ENCODE measurements around the gene IGFBPL1. TPM values are rescaled to one million over a fixed set of nuclear protein-coding genes. Genes with fewer than 3 reads are reported as not detected.
"Not testable (repeated sequence)": the region's sequence is repeated elsewhere in the genome, so short reads cannot be mapped to it uniquely, and the experiment has no call there.

IGFBPL1 gene
- total RNA-seq = 0.13 TPM in 2 replicates

- peak in 1 of 2 donors; percentile 46 for DNase-seq (ENCODE audit: low read depth in 2 of 2)
Observed at GRCh38 chr9:38423973-38424843, at the start of gene IGFBPL1. Gene IGFBPL1, minus strand, starts transcription at chr9:38424454. Its CDS starts 30 bp downstream, at chr9:38424424.

GRCh38 chr9:38472583-38473249 is 48.5 kb upstream of the IGFBPL1 start:
- not testable (repeated sequence) for DNase-seq (ENCODE audit: low read depth in 2 of 2)

GRCh38 chr9:38467404-38467803 is 43.1 kb upstream of the IGFBPL1 start:
- no peak for DNase-seq (ENCODE audit: low read depth in 2 of 2)

- DNase-seq (ENCODE audit: low read depth in 2 of 2) = no peak
Observed at GRCh38 chr9:38453835-38454234, 29.6 kb upstream of the IGFBPL1 start.

- DNase-seq (ENCODE audit: low read depth in 2 of 2) = no peak
Observed at GRCh38 chr9:38451162-38451561, 26.9 kb upstream of the IGFBPL1 start.

GRCh38 chr9:38447703-38448102 is 23.4 kb upstream of the IGFBPL1 start:
- DNase-seq (ENCODE audit: low read depth in 2 of 2) = no peak

- no peak for DNase-seq (ENCODE audit: low read depth in 2 of 2)
Observed at GRCh38 chr9:38445154-38446043, 21.1 kb upstream of the IGFBPL1 start.

GRCh38 chr9:38443597-38443996 is 19.3 kb upstream of the IGFBPL1 start:
- no peak for DNase-seq (ENCODE audit: low read depth in 2 of 2)

GRCh38 chr9:38443181-38443580 is 18.9 kb upstream of the IGFBPL1 start:
- no peak for DNase-seq (ENCODE audit: low read depth in 2 of 2)

- DNase-seq (ENCODE audit: low read depth in 2 of 2) = no peak
Observed at GRCh38 chr9:38442473-38443096, 18.3 kb upstream of the IGFBPL1 start.

- no peak for DNase-seq (ENCODE audit: low read depth in 2 of 2)
Observed at GRCh38 chr9:38441347-38442085, 17.3 kb upstream of the IGFBPL1 start.

GRCh38 chr9:38440516-38440915 is 16.3 kb upstream of the IGFBPL1 start:
- no peak for DNase-seq (ENCODE audit: low read depth in 2 of 2)

GRCh38 chr9:38439916-38440301 is 15.7 kb upstream of the IGFBPL1 start:
- no peak for DNase-seq (ENCODE audit: low read depth in 2 of 2)

GRCh38 chr9:38439291-38439915 is 15.1 kb upstream of the IGFBPL1 start:
- DNase-seq (ENCODE audit: low read depth in 2 of 2) = no peak

- DNase-seq (ENCODE audit: low read depth in 2 of 2) = no peak
Observed at GRCh38 chr9:38437193-38437823, 13.1 kb upstream of the IGFBPL1 start.

- no peak for DNase-seq (ENCODE audit: low read depth in 2 of 2)
Observed at GRCh38 chr9:38436708-38437107, 12.5 kb upstream of the IGFBPL1 start.

GRCh38 chr9:38435521-38435920 is 11.3 kb upstream of the IGFBPL1 start:
- DNase-seq (ENCODE audit: low read depth in 2 of 2) = no peak

GRCh38 chr9:38434853-38435252 is 10.6 kb upstream of the IGFBPL1 start:
- no peak for DNase-seq (ENCODE audit: low read depth in 2 of 2)

- no peak for DNase-seq (ENCODE audit: low read depth in 2 of 2)
Observed at GRCh38 chr9:38434365-38434764, 10.1 kb upstream of the IGFBPL1 start.

Measured in dermis microvascular lymphatic vessel endothelial cell (primary cell).